GM12874 (cell line): ENCODE results near the gene CAST.

Experiments
- CTCF ChIP-seq: IDR thresholded peaks from 2 replicates; pipeline ENCODE4 v1.5.1; 2011; ENCODE audit warnings: low read depth, mild to moderate bottlenecking, control low read depth, low read length, moderate library complexity; ENCODE audit not compliant: insufficient read depth

CAST gene

DNA sequence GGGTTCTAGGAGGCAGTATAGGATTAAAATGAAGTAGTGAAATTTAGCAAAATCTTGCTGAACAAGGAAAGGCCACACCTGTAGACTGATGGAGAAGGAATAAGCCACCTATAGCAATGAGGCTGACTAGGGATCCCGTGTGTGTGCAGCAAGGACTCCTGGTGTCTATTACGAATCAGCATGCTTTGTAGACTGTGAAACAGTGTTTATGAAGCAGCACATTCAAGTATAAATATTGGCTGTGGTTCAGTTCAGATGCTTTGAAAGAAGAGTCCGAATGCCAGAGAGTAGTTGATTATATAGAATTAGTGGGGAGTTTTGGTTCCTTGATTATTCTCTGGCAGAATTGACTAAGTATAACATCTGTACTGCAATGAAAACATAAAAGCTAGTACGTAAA, 41.8 kb downstream of the CAST start:
- TF ChIP-seq CTCF: no peak

DNA sequence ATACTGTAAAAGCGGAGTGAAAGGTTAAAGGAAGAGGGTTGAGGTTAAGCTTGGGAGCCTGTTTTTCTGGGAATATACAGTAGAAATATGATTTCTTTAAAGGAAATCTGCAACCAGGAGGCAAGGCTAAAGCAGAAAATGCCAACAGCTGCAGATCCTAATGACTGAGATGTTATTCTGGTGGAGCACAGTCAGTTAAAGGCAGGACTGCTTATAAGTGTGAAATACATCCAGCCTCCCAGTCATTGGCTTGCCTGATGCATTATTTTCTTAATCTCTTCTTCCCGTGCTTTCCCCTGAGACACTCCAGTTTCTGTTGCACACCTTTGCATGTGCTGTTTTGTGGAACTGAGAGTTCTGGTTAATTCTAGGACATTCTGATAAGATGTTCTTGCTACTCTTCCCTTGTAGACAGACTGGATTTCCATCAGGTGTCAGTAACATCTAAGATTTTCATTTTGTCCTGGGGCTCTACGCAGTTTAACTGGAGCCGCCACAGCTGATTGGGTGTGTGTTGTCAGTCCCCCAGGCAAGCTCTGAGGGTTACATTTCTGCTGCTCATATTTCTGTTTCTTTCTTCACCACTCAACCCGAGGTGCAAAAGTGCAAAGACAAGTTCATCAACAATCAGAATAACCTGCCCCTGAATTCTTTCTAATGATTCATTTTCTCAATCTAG, 44.4 kb downstream of the CAST start:
- TF ChIP-seq CTCF: no peak

DNA sequence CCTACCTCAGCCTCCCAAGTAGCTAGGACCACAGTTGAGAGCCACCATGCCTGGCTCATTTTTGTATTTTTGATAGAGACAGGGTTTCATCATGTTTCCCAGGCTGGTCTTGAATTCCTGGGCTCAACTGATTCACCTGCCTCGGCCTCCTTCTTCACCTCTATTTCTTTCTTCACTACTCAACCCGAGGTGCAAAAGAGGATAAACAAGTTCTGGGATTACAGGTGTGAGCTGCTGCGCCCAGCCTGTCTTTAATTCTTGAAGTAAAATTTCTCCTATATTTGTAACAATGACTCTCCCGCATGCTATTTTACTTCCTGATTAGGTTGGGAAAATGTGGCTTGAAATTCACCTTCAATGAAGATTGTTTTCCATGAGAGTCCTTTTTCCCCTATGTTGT, 46.4 kb downstream of the CAST start:
- TF ChIP-seq CTCF: no peak

GRCh38 chr5:96709152-96709821, 47.1 kb downstream of the CAST start:
- TF ChIP-seq CTCF: no peak

- no peak for TF ChIP-seq CTCF
Measured at GRCh38 chr5:96712100-96712746, 50.0 kb downstream of the CAST start.

GRCh38 chr5:96714450-96714849, 52.3 kb downstream of the CAST start:
- TF ChIP-seq CTCF: no peak

- no peak for TF ChIP-seq CTCF
Measured at GRCh38 chr5:96714951-96715451, 52.8 kb downstream of the CAST start.
